Activated T-helper 2 cell treated with anti-CD3 and anti-CD28 coated beads, Interferon-gamma antibody, Interleukin-2, Interleukin-4, amounts not matched to agents 10 μg/mL and 5 μg/mL and 100 μg/mL, durations not matched to agents 14 hours and 24 hours and 36 hours (primary cell): ENCODE measurements around the gene SLC8A1. TPM values are rescaled to one million over a fixed set of nuclear protein-coding genes. Genes with fewer than 3 reads are reported as not detected.

Source experiments
- DNase-seq: peaks from one replicate; pipeline ENCODE4 v3.0.0; 2021; ENCODE audit warnings: low spot score
- H3K27ac Mint-ChIP-seq: one replicate; pipeline ENCODE4 v1.8.0; 2021; ENCODE audit warnings: mixed read lengths
- H3K27me3 Mint-ChIP-seq: one replicate; pipeline ENCODE4 v1.8.0; 2021; ENCODE audit warnings: low read depth, mixed read lengths
- H3K36me3 Mint-ChIP-seq: one replicate; pipeline ENCODE4 v1.8.0; 2021; ENCODE audit warnings: low read depth, mixed read lengths
- H3K4me1 Mint-ChIP-seq: one replicate; pipeline ENCODE4 v1.8.0; 2021; ENCODE audit warnings: low read depth, mixed read lengths
- H3K4me3 Mint-ChIP-seq: one replicate; pipeline ENCODE4 v1.8.0; 2021; ENCODE audit warnings: low read depth, mild to moderate bottlenecking, moderate library complexity, mixed read lengths
- H3K9me3 Mint-ChIP-seq: one replicate; pipeline ENCODE4 v1.8.0; 2021; ENCODE audit warnings: mixed read lengths
- intact Hi-C: fragments of 100-400 bp; cut with micrococcal nuclease; formaldehyde crosslinking; loops from one replicate; pipeline ENCODE4 v1.15.1; 2023
- total RNA-seq: library from RNA; stranded (reverse); gene quantifications from 2 replicates; pipeline ENCODE4 v1.2.3, GENCODE V29; 2022

Gene SLC8A1
- total RNA-seq, 1 donor from 2014 or later = 5.5 TPM

GRCh38 chr2:40352041-40352702 is 99.7 kb downstream of the SLC8A1 start:
- Mint-ChIP-seq H3K27ac (no peak overlapping the region), H3K4me3 (no peak overlapping the region), H3K27me3 (no peaks in the 10 kb centered on the region), H3K9me3 (no peaks in the 10 kb centered on the region), H3K4me1 (no peaks in the 10 kb centered on the region), H3K36me3 (no peaks in the 10 kb centered on the region)
- intact Hi-C loops = no loop called here
- no peak for DNase-seq

GRCh38 chr2:40348665-40349064 is 103.2 kb downstream of the SLC8A1 start:
- DNase-seq = no peak
- H3K36me3 Mint-ChIP-seq = no peaks in the 10 kb centered on the region
- H3K4me1 Mint-ChIP-seq = peaks cover 5% of the 10 kb centered on the region
- H3K27ac Mint-ChIP-seq = no peak overlapping the region
- no peak overlapping the region for H3K4me3 Mint-ChIP-seq
- no peaks in the 10 kb centered on the region for H3K9me3 Mint-ChIP-seq
- no peaks in the 10 kb centered on the region for H3K27me3 Mint-ChIP-seq
- intact Hi-C loops = no loop called here

DNA sequence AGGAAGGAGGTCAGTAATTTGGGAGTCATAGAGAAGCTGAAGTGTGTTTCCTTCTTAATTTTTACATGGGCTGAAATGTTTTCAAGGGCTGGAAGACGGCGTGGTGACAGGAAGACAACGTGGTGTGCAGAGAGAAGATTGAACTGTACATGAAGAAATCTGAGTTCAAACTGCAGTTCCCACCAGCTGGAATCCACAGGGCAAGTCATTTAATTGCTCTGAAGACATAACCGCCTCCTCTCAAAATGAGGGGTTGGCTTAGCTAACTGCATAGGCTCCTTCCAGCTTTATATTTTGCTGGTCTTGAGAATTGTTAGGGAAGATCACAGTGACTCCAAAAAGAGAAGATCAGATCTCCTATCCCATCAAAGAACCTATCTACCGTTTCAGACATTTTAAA is 103.9 kb downstream of the SLC8A1 start:
- Mint-ChIP-seq H3K4me3 (no peak overlapping the region), H3K27me3 (no peaks in the 10 kb centered on the region), H3K36me3 (no peaks in the 10 kb centered on the region), H3K4me1 (peaks cover 5% of the 10 kb centered on the region), H3K9me3 (no peaks in the 10 kb centered on the region), H3K27ac (no peak overlapping the region)
- intact Hi-C loops = no loop called here
- DNase-seq = no peak

GRCh38 chr2:40346535-40347354 is 105.1 kb downstream of the SLC8A1 start:
- Mint-ChIP-seq H3K36me3 (no peaks in the 10 kb centered on the region), H3K27me3 (no peaks in the 10 kb centered on the region), H3K27ac (no peak overlapping the region), H3K4me3 (no peak overlapping the region), H3K9me3 (no peaks in the 10 kb centered on the region), H3K4me1 (peaks cover 5% of the 10 kb centered on the region)
- intact Hi-C loops = no loop called here
- DNase-seq = no peak

GRCh38 chr2:40344364-40344763 is 107.5 kb downstream of the SLC8A1 start:
- intact Hi-C loops = no loop called here
- Mint-ChIP-seq H3K4me1 (peaks cover 5% of the 10 kb centered on the region), H3K27me3 (no peaks in the 10 kb centered on the region), H3K4me3 (no peak overlapping the region), H3K27ac (no peak overlapping the region), H3K36me3 (no peaks in the 10 kb centered on the region), H3K9me3 (no peaks in the 10 kb centered on the region)
- DNase-seq = no peak

DNA sequence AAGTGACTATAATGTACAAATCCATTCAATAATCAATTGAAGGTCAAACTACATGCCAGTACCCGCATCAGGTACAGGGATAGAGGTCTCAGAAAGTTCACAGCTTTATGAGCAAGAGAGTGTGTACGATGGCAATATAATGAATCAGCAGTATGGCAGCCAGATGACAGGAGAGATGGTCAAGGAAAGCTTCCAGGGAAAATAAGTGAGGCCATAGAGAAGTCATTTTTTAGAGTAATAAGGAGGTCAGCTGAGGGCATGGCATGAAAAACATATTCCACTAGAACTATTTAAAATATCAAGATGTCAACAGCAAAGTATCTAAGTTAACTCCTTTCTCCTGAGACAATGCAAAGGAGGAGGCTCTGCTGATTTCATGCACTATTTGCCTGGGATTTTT is 108.0 kb downstream of the SLC8A1 start:
- no peaks in the 10 kb centered on the region for H3K36me3 Mint-ChIP-seq
- intact Hi-C loops = no loop called here
- H3K27me3 Mint-ChIP-seq = no peaks in the 10 kb centered on the region
- peaks cover 5% of the 10 kb centered on the region for H3K4me1 Mint-ChIP-seq
- no peak overlapping the region for H3K4me3 Mint-ChIP-seq
- no peak for DNase-seq
- H3K9me3 Mint-ChIP-seq = no peaks in the 10 kb centered on the region
- H3K27ac Mint-ChIP-seq = no peak overlapping the region

DNA sequence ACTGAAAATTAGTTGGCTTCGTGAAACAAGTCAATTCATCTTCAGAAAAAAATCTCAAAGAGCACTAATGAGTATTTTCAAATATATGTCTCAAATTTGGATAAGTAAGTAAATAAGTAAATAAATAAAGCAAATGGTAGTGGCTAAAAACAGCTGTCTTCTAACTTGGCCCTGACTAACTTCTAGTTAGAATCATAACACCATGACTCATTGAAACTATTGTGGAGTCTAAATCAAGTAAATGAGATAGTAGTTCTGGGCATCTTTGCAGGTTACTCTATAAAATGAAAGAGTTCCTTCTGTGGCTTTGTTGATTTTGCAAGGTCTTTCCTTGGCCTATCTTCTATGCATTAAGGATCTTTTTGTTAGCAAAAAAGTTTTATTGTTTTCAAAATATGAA is 110.7 kb downstream of the SLC8A1 start:
- Mint-ChIP-seq H3K4me1 (peaks cover 2% of the 10 kb centered on the region), H3K9me3 (no peaks in the 10 kb centered on the region), H3K27me3 (no peaks in the 10 kb centered on the region), H3K27ac (no peak overlapping the region), H3K4me3 (no peak overlapping the region), H3K36me3 (no peaks in the 10 kb centered on the region)
- intact Hi-C loops = no loop called here
- DNase-seq = no peak

- H3K4me3 Mint-ChIP-seq = no peak overlapping the region
- no peak overlapping the region for H3K27ac Mint-ChIP-seq
- no peaks in the 10 kb centered on the region for H3K27me3 Mint-ChIP-seq
- no peaks in the 10 kb centered on the region for H3K36me3 Mint-ChIP-seq
- H3K4me1 Mint-ChIP-seq = no peaks in the 10 kb centered on the region
- DNase-seq = no peak
- intact Hi-C loops = no loop called here
- H3K9me3 Mint-ChIP-seq = no peaks in the 10 kb centered on the region
Measured at GRCh38 chr2:40339026-40339425, 112.9 kb downstream of the SLC8A1 start.

DNA sequence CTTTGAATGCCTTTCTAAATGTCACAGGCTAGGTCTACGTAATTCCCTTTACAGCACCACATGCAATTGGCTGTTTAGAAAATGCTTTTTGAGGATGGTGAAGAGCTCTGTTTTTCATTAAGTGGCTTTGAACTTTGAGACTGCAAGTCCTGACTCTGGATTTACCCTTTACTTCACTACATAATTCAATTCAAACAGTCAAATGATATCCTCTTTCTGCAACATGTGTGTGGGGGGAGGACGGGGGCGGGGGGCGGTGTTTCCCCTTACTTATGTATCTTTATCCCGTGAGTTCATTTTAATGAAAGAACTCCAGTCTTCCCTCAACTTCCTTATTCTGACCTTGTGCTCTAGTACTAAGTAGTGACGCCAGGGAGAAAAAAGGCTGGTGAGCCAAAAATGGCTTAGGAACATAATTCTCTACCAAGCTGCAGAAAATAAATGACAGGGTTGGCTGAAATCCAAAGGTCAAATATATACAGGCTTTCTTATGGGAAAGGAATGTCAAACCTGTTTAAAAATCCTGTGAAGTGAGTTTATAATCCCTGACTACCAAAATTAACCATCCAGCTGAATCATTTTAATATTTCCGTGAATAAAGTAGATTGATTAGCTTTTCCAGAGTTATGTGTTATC is 119.6 kb downstream of the SLC8A1 start:
- H3K4me1 Mint-ChIP-seq = no peaks in the 10 kb centered on the region
- intact Hi-C loops = no loop called here
- H3K27ac Mint-ChIP-seq = no peak overlapping the region
- no peak for DNase-seq
- no peak overlapping the region for H3K4me3 Mint-ChIP-seq
- H3K36me3 Mint-ChIP-seq = no peaks in the 10 kb centered on the region
- no peaks in the 10 kb centered on the region for H3K9me3 Mint-ChIP-seq
- H3K27me3 Mint-ChIP-seq = no peaks in the 10 kb centered on the region

DNA sequence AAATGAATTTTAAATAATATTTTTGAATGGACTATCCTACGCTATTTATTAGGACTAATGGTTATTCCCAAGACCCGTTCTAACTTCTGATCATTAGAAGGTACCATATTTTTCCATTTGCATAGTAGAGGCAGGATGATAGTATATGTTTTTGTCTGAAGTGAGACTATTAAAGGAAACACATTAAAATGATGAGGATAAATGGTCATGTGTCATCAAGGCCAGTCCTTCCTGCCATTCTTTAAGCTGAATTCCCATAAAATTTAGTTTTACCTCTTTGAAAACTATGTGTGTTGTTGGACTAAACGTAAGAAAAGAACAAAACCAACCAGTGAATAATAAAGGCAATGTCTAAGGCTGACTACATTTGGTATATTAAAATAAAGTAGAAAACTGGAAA is 121.8 kb downstream of the SLC8A1 start:
- Mint-ChIP-seq H3K36me3 (no peaks in the 10 kb centered on the region), H3K4me3 (no peak overlapping the region), H3K4me1 (no peaks in the 10 kb centered on the region), H3K27ac (no peak overlapping the region), H3K9me3 (no peaks in the 10 kb centered on the region), H3K27me3 (peaks cover 2% of the 10 kb centered on the region)
- no peak for DNase-seq
- intact Hi-C loops = no loop called here

GRCh38 chr2:40329739-40330030 is 122.2 kb downstream of the SLC8A1 start:
- Mint-ChIP-seq H3K27me3 (peaks cover 2% of the 10 kb centered on the region), H3K36me3 (no peaks in the 10 kb centered on the region), H3K9me3 (no peaks in the 10 kb centered on the region), H3K4me1 (no peaks in the 10 kb centered on the region), H3K4me3 (no peak overlapping the region), H3K27ac (no peak overlapping the region)
- intact Hi-C loops = no loop called here
- no peak for DNase-seq

GRCh38 chr2:40325116-40325515 is 126.8 kb downstream of the SLC8A1 start:
- Mint-ChIP-seq H3K9me3 (no peaks in the 10 kb centered on the region), H3K4me1 (no peaks in the 10 kb centered on the region), H3K27me3 (peaks cover 2% of the 10 kb centered on the region), H3K4me3 (no peak overlapping the region), H3K27ac (no peak overlapping the region), H3K36me3 (no peaks in the 10 kb centered on the region)
- intact Hi-C loops = no loop called here
- DNase-seq = no peak

DNA sequence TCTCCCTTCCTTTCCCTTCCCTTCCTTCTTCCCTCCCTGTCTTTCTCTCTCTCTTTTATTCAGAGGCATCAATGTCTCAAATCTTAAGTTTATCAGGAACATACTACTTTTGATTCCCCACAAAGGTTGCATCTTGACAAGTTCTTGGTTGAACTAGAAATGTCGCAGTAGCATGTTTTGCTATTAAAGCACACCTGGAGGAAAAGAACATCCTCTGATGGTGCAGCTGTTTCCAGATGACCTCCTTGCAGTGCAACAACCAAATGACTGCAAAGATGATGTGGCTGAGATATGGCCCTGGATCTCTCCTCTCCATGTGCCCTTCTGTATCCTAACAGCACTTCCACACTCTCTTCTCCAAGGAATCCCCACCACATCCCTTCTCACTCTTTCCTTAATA is 127.2 kb downstream of the SLC8A1 start:
- Mint-ChIP-seq H3K9me3 (no peaks in the 10 kb centered on the region), H3K27ac (no peak overlapping the region), H3K27me3 (peaks cover 2% of the 10 kb centered on the region), H3K4me1 (no peaks in the 10 kb centered on the region), H3K36me3 (no peaks in the 10 kb centered on the region), H3K4me3 (no peak overlapping the region)
- no peak for DNase-seq
- intact Hi-C loops = no loop called here
